H1 (cell line): ENCODE results near the gene TCERG1L. TPM values are rescaled to one million over a fixed set of nuclear protein-coding genes. Genes with fewer than 3 reads are reported as not detected.

Source experiments
- CEBPB ChIP-seq: IDR thresholded peaks from 2 replicates; pipeline ENCODE4 v1.6.1; 2012; ENCODE audit warnings: low read depth, low read length
- EP300 ChIP-seq, 2 experiments: IDR thresholded peaks; 1 replicate in 1 of 2; 2 replicates in 1 of 2; pipeline ENCODE4 v1.6.1; 2011 to 2012; ENCODE audit warnings: low read depth in 2 of 2, low read length in 2 of 2, mild to moderate bottlenecking in 2 of 2, borderline replicate concordance in 1 of 2, inconsistent platforms in 1 of 2, moderate library complexity in 1 of 2
- EZH2 ChIP-seq: fragments of 200-600 bp; sonication (generic); IDR thresholded peaks from 2 replicates; pipeline ENCODE4 v1.7.1; 2012; ENCODE audit warnings: low read depth, mild to moderate bottlenecking, moderate library complexity, low read length, inconsistent platforms; ENCODE audit not compliant: severe bottlenecking
- NANOG ChIP-seq: IDR thresholded peaks from 2 replicates; pipeline ENCODE4 v1.6.1; 2011; ENCODE audit warnings: low read length, low read depth, mild to moderate bottlenecking, inconsistent platforms; ENCODE audit not compliant: insufficient read depth, poor library complexity, severe bottlenecking
- RBBP5 ChIP-seq: IDR thresholded peaks from 2 replicates; pipeline ENCODE4 v1.7.1; 2012; ENCODE audit warnings: low read depth, mild to moderate bottlenecking, inconsistent platforms, low read length, moderate library complexity, borderline replicate concordance
- RNF2 ChIP-seq: fragments of 200-900, 300-1000 bp; sonication (generic); IDR thresholded peaks from 2 replicates; pipeline ENCODE4 v1.7.1; 2016; ENCODE audit warnings: borderline replicate concordance, low read depth, mild to moderate bottlenecking, antibody characterized with exemption, low read length; ENCODE audit not compliant: poor library complexity, severe bottlenecking; ENCODE audit errors: missing control alignments
- polyA plus RNA-seq, 7 experiments: library from polyadenylated mRNA; depleted of rRNA in 3 of 7; stranded (reverse) in 5 of 7; unstranded in 2 of 7; fragments of >200 nt in 5 of 7; fragments of 200-250 nt in 2 of 7; gene quantifications; 1 replicate in 5 of 7; 2 replicates in 1 of 7; 4 replicates in 1 of 7; pipeline versions ENCODE4 v1.2.1 to v1.2.3, GENCODE V29; 2011 to 2013; ENCODE audit warnings: missing spikeins in 2 of 7, mixed read lengths in 2 of 7
- total RNA-seq: library from RNA; stranded (reverse); fragmentation: NEBNext Ultra II Directional; extraction: Animal tissue kit (Norgen Biotek cat#: 25700); gene quantifications from 2 replicates; pipeline ENCODE4 v1.2.1, GENCODE V29; 2021
- TF ChIP-seq, protein P1 (sequence below): fragments of 300-600 bp; sonication (generic); IDR thresholded peaks from 2 replicates; pipeline ENCODE4 v1.7.1; 2012; ENCODE audit warnings: low read length, moderate library complexity, mild to moderate bottlenecking, inconsistent platforms; ENCODE audit not compliant: insufficient replicate concordance
- TF ChIP-seq, protein P2 (sequence below): IDR thresholded peaks from 2 replicates; pipeline ENCODE4 v1.6.1; 2012; ENCODE audit warnings: inconsistent platforms

TCERG1L gene
- total and polyA plus RNA-seq, 2 of the 8 experiments (the other 6 are each of a cell fraction or from before 2014, with no cell fraction given), result 3.9 to 6.9 TPM

DNA sequence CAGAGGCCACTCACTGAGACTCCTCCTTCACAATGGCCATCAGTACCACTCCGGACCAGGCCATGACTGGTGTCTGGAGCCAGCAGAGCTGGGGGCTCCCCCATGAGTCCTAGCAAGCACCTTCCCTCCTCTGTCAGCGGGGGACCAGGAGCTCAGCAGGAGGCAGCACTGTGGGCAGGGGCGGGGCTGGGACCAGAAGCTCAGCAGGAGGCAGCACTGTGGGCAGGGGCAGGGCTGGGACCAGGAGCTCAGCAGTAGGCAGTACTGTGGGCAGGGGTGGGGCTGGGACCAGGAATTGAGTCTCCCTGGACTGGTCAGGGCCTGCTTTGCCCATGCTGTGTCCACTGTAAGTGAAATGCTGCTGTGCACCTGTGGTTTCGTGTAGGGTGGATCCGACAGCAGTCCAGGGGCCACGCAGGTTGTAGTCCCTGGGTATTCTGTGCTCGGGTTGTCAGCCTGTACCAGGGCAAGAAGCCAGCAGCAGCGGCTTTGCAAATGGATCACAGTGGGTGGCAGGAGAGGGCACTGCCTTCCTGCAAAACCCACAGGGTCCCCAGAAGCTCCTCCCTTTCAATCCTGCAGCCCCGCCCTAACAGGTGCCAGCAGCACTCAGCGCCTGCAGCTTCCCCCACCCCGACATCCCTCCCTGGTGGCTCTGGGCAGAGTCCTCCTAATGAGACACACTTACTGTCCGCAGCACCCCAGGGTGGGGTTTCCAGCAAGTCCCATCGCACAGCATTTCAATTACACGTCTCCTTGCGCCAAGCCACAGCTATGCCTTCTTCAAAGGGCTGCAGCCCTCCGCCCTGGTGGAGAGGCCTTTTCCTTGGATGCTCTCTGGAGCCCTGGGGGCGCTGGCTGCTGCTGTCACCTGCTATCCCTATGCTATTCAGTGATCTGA lies 220.5 kb downstream of the TCERG1L start (continued):
- TF ChIP-seq, protein P1, sequence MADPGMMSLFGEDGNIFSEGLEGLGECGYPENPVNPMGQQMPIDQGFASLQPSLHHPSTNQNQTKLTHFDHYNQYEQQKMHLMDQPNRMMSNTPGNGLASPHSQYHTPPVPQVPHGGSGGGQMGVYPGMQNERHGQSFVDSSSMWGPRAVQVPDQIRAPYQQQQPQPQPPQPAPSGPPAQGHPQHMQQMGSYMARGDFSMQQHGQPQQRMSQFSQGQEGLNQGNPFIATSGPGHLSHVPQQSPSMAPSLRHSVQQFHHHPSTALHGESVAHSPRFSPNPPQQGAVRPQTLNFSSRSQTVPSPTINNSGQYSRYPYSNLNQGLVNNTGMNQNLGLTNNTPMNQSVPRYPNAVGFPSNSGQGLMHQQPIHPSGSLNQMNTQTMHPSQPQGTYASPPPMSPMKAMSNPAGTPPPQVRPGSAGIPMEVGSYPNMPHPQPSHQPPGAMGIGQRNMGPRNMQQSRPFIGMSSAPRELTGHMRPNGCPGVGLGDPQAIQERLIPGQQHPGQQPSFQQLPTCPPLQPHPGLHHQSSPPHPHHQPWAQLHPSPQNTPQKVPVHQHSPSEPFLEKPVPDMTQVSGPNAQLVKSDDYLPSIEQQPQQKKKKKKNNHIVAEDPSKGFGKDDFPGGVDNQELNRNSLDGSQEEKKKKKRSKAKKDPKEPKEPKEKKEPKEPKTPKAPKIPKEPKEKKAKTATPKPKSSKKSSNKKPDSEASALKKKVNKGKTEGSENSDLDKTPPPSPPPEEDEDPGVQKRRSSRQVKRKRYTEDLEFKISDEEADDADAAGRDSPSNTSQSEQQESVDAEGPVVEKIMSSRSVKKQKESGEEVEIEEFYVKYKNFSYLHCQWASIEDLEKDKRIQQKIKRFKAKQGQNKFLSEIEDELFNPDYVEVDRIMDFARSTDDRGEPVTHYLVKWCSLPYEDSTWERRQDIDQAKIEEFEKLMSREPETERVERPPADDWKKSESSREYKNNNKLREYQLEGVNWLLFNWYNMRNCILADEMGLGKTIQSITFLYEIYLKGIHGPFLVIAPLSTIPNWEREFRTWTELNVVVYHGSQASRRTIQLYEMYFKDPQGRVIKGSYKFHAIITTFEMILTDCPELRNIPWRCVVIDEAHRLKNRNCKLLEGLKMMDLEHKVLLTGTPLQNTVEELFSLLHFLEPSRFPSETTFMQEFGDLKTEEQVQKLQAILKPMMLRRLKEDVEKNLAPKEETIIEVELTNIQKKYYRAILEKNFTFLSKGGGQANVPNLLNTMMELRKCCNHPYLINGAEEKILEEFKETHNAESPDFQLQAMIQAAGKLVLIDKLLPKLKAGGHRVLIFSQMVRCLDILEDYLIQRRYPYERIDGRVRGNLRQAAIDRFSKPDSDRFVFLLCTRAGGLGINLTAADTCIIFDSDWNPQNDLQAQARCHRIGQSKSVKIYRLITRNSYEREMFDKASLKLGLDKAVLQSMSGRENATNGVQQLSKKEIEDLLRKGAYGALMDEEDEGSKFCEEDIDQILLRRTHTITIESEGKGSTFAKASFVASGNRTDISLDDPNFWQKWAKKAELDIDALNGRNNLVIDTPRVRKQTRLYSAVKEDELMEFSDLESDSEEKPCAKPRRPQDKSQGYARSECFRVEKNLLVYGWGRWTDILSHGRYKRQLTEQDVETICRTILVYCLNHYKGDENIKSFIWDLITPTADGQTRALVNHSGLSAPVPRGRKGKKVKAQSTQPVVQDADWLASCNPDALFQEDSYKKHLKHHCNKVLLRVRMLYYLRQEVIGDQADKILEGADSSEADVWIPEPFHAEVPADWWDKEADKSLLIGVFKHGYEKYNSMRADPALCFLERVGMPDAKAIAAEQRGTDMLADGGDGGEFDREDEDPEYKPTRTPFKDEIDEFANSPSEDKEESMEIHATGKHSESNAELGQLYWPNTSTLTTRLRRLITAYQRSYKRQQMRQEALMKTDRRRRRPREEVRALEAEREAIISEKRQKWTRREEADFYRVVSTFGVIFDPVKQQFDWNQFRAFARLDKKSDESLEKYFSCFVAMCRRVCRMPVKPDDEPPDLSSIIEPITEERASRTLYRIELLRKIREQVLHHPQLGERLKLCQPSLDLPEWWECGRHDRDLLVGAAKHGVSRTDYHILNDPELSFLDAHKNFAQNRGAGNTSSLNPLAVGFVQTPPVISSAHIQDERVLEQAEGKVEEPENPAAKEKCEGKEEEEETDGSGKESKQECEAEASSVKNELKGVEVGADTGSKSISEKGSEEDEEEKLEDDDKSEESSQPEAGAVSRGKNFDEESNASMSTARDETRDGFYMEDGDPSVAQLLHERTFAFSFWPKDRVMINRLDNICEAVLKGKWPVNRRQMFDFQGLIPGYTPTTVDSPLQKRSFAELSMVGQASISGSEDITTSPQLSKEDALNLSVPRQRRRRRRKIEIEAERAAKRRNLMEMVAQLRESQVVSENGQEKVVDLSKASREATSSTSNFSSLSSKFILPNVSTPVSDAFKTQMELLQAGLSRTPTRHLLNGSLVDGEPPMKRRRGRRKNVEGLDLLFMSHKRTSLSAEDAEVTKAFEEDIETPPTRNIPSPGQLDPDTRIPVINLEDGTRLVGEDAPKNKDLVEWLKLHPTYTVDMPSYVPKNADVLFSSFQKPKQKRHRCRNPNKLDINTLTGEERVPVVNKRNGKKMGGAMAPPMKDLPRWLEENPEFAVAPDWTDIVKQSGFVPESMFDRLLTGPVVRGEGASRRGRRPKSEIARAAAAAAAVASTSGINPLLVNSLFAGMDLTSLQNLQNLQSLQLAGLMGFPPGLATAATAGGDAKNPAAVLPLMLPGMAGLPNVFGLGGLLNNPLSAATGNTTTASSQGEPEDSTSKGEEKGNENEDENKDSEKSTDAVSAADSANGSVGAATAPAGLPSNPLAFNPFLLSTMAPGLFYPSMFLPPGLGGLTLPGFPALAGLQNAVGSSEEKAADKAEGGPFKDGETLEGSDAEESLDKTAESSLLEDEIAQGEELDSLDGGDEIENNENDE, result no peak
- TF ChIP-seq NANOG (no peak), CEBPB (no peak), RBBP5 (no peak), EP300 (IDR thresholded peaks at IDR 0.05; ENCODE audit: borderline replicate concordance in 1 of 2, low read depth in 2 of 2, low read length in 2 of 2) (no peak), EZH2 (no peak), RNF2 (no peak)
- TF ChIP-seq, protein P2, sequence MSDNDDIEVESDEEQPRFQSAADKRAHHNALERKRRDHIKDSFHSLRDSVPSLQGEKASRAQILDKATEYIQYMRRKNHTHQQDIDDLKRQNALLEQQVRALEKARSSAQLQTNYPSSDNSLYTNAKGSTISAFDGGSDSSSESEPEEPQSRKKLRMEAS, result no peak
